ENCODE data around the gene EIF3C.
"Not testable (repeated sequence)": the region's sequence is repeated elsewhere in the genome, so short reads cannot be mapped to it uniquely, and the experiment has no call there.

Gene EIF3C

GRCh38 chr16:28751487-28751886, 40.2 kb downstream of the EIF3C start, which contains the start of gene NPIPB9:
TSS of gene NPIPB9 (plus strand) at chr16:28751787.
- not testable (repeated sequence) for DNase-seq

- DNase-seq, result not testable (repeated sequence)
These were observed 70.4 kb downstream of the EIF3C start for GRCh38 chr16:28781697-28782096.

GRCh38 chr16:28782357-28782756, 71.1 kb downstream of the EIF3C start:
- not testable (repeated sequence) for DNase-seq

Data from NCI-H446 treated with DMSO at 0.1 percent for 48 hours (cell line).